WTC11 (cell line): ENCODE data around the gene CACNA2D3. TPM values are rescaled to one million over a fixed set of nuclear protein-coding genes. Genes with fewer than 3 reads are reported as not detected.

Source experiments
- ATAC-seq: fragments of 200-7000 bp; cut with Tn5 transposase; 2 replicates; pipeline ENCODE4 v1.10.0; 2021; ENCODE audit warnings: mild to moderate bottlenecking, moderate library complexity
- CTCF ChIA-PET: fragments of 300-600 bp; sonication (Branson Sonifier 250); formaldehyde crosslinking; loops from one replicate; lab custom pipeline; 2021; ENCODE audit warnings: antibody characterized with exemption; lab: Charles Lee
- POLR2A ChIA-PET: fragments of 350-600 bp; sonication (Branson Sonifier 250); formaldehyde crosslinking; loops from one replicate; lab custom pipeline; 2021; ENCODE audit warnings: antibody characterized with exemption; lab: Charles Lee
- DNase-seq: peaks from one replicate; pipeline ENCODE4 v3.0.0; 2021; ENCODE audit warnings: low spot score
- H3K27ac Mint-ChIP-seq: 2 replicates; pipeline ENCODE4 v1.8.0; 2021; ENCODE audit warnings: mixed read lengths
- H3K27me3 Mint-ChIP-seq: 2 replicates; pipeline ENCODE4 v1.8.0; 2021; ENCODE audit warnings: low read depth, mild to moderate bottlenecking, moderate library complexity, mixed read lengths
- H3K36me3 Mint-ChIP-seq: 2 replicates; pipeline ENCODE4 v1.8.0; 2021; ENCODE audit warnings: mixed read lengths
- H3K4me1 Mint-ChIP-seq: 2 replicates; pipeline ENCODE4 v1.8.0; 2022; ENCODE audit warnings: mixed read lengths
- H3K4me3 Mint-ChIP-seq: 2 replicates; pipeline ENCODE4 v1.8.0; 2021; ENCODE audit warnings: mild to moderate bottlenecking, moderate library complexity, mixed read lengths
- H3K9me3 Mint-ChIP-seq: 2 replicates; pipeline ENCODE4 v1.8.0; 2021; ENCODE audit warnings: mixed read lengths
- CBFB ChIP-seq: sonication (generic); formaldehyde crosslinking; IDR thresholded peaks from 2 replicates; pipeline ENCODE4 v1.8.1; 2022; ENCODE audit warnings: mild to moderate bottlenecking, low read depth, missing genetic modification reagents
- IRF2 ChIP-seq: sonication (generic); formaldehyde crosslinking; IDR thresholded peaks from 2 replicates; pipeline ENCODE4 v1.8.0; 2022; ENCODE audit warnings: low read depth, missing genetic modification reagents, borderline replicate concordance
- KAT7 ChIP-seq: sonication (generic); formaldehyde crosslinking; IDR thresholded peaks from 2 replicates; pipeline ENCODE4 v1.8.1; 2023; ENCODE audit warnings: missing genetic modification reagents, mild to moderate bottlenecking, borderline replicate concordance
- MXD4 ChIP-seq: fragments of 250-450 bp; sonication (Bioruptor Pico); IDR thresholded peaks from 2 replicates; pipeline ENCODE4 v1.8.0; 2021; ENCODE audit warnings: mild to moderate bottlenecking, moderate library complexity, borderline replicate concordance
- NR2C2 ChIP-seq: sonication (generic); formaldehyde crosslinking; IDR thresholded peaks from 2 replicates; pipeline ENCODE4 v1.8.0; 2022; ENCODE audit warnings: mild to moderate bottlenecking, missing genetic modification reagents
- PRDM15 ChIP-seq: sonication (generic); formaldehyde crosslinking; IDR thresholded peaks from 2 replicates; pipeline ENCODE4 v1.8.0; 2022; ENCODE audit warnings: missing genetic modification reagents
- PREB ChIP-seq: sonication (generic); formaldehyde crosslinking; IDR thresholded peaks from 2 replicates; pipeline ENCODE4 v1.8.1; 2022; ENCODE audit warnings: mild to moderate bottlenecking, missing genetic modification reagents, moderate library complexity, borderline replicate concordance
- SMAD3 ChIP-seq: sonication (generic); formaldehyde crosslinking; IDR thresholded peaks from 2 replicates; pipeline ENCODE4 v1.8.0; 2022; ENCODE audit warnings: missing genetic modification reagents, mild to moderate bottlenecking, borderline replicate concordance
- TEAD4 ChIP-seq: sonication (generic); formaldehyde crosslinking; IDR thresholded peaks from 2 replicates; pipeline ENCODE4 v1.8.0; 2022; ENCODE audit warnings: mild to moderate bottlenecking, missing genetic modification reagents
- TP53 ChIP-seq: sonication (generic); formaldehyde crosslinking; IDR thresholded peaks from 2 replicates; pipeline ENCODE4 v1.8.1; 2023; ENCODE audit warnings: mild to moderate bottlenecking, missing genetic modification reagents
- USF2 ChIP-seq: sonication (generic); formaldehyde crosslinking; IDR thresholded peaks from 2 replicates; pipeline ENCODE4 v1.8.1; 2023; ENCODE audit warnings: mild to moderate bottlenecking, missing genetic modification reagents, moderate library complexity
- ZNF121 ChIP-seq: sonication (generic); formaldehyde crosslinking; IDR thresholded peaks from 2 replicates; pipeline ENCODE4 v1.8.0; 2023; ENCODE audit warnings: missing genetic modification reagents
- ZNF263 ChIP-seq: sonication (generic); formaldehyde crosslinking; IDR thresholded peaks from 2 replicates; pipeline ENCODE4 v1.8.1; 2022; ENCODE audit warnings: low read depth, mild to moderate bottlenecking, moderate library complexity, missing genetic modification reagents
- ZNF396 ChIP-seq: fragments of 250-450 bp; sonication (Bioruptor Pico); IDR thresholded peaks from 2 replicates; pipeline ENCODE4 v1.8.0; 2021; ENCODE audit warnings: mild to moderate bottlenecking, moderate library complexity, borderline replicate concordance
- ZNF532 ChIP-seq: fragments of 250-450 bp; sonication (Bioruptor Pico); IDR thresholded peaks from 2 replicates; pipeline ENCODE4 v1.9.0; 2021; ENCODE audit warnings: mild to moderate bottlenecking, borderline replicate concordance
- total RNA-seq: library from RNA; stranded (reverse); gene quantifications from 3 replicates; pipeline ENCODE4 v1.2.3, GENCODE V29; 2021
- TF ChIP-seq, protein P1 (sequence below): fragments of 200-600 bp; IDR thresholded peaks from 2 replicates; pipeline ENCODE4 v1.8.0; 2022; ENCODE audit warnings: antibody characterized with exemption

Gene CACNA2D3
- total RNA-seq, 1 experiment from 2014 or later, result 5.0 TPM

- Mint-ChIP-seq H3K27ac (no peak overlapping the region), H3K4me3 (no peak overlapping the region), H3K9me3 (no peaks in the 10 kb centered on the region), H3K36me3 (no peaks in the 10 kb centered on the region), H3K27me3 (no peaks in the 10 kb centered on the region)
- ChIA-PET CTCF (no interaction called here), POLR2A (no interaction called here)
- TF ChIP-seq MXD4 (CRISPR knock-in tag) (no peak), ZNF263 (no peak), NR2C2 (no peak), IRF2 (CRISPR knock-in tag) (no peak), USF2 (CRISPR knock-in tag) (no peak), KAT7 (CRISPR knock-in tag) (no peak), CBFB (no peak), ZNF532 (no peak), TP53 (no peak), PREB (CRISPR knock-in tag) (no peak), ZNF121 (CRISPR knock-in tag) (no peak), SMAD3 (CRISPR knock-in tag) (no peak), TEAD4 (no peak), ZNF396 (CRISPR knock-in tag) (no peak), PRDM15 (CRISPR knock-in tag) (no peak)
- TF ChIP-seq, protein P1, sequence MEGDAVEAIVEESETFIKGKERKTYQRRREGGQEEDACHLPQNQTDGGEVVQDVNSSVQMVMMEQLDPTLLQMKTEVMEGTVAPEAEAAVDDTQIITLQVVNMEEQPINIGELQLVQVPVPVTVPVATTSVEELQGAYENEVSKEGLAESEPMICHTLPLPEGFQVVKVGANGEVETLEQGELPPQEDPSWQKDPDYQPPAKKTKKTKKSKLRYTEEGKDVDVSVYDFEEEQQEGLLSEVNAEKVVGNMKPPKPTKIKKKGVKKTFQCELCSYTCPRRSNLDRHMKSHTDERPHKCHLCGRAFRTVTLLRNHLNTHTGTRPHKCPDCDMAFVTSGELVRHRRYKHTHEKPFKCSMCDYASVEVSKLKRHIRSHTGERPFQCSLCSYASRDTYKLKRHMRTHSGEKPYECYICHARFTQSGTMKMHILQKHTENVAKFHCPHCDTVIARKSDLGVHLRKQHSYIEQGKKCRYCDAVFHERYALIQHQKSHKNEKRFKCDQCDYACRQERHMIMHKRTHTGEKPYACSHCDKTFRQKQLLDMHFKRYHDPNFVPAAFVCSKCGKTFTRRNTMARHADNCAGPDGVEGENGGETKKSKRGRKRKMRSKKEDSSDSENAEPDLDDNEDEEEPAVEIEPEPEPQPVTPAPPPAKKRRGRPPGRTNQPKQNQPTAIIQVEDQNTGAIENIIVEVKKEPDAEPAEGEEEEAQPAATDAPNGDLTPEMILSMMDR, result no peak
- TF ChIP-seq, all 79 proteins: peak for 0
- DNase-seq (no peak), ATAC-seq (no peak)
- peaks cover 63% of the 10 kb centered on the region for H3K4me1 Mint-ChIP-seq
These were observed 224.7 kb downstream of the CACNA2D3 start for GRCh38 chr3:54347060-54347459.
